HG02943 (cell line): ENCODE data around the gene FAHD2A.
"Not testable (repeated sequence)": the region's sequence is repeated elsewhere in the genome, so short reads cannot be mapped to it uniquely, and the experiment has no call there.

Experiments
- ATAC-seq: cut with Tn5 transposase; IDR thresholded peaks from one replicate; pipeline ENCODE4 v1.9.1; 2021; ENCODE audit warnings: mild to moderate bottlenecking, low read depth, moderate library complexity; ENCODE audit not compliant: unreplicated experiment

FAHD2A gene

DNA sequence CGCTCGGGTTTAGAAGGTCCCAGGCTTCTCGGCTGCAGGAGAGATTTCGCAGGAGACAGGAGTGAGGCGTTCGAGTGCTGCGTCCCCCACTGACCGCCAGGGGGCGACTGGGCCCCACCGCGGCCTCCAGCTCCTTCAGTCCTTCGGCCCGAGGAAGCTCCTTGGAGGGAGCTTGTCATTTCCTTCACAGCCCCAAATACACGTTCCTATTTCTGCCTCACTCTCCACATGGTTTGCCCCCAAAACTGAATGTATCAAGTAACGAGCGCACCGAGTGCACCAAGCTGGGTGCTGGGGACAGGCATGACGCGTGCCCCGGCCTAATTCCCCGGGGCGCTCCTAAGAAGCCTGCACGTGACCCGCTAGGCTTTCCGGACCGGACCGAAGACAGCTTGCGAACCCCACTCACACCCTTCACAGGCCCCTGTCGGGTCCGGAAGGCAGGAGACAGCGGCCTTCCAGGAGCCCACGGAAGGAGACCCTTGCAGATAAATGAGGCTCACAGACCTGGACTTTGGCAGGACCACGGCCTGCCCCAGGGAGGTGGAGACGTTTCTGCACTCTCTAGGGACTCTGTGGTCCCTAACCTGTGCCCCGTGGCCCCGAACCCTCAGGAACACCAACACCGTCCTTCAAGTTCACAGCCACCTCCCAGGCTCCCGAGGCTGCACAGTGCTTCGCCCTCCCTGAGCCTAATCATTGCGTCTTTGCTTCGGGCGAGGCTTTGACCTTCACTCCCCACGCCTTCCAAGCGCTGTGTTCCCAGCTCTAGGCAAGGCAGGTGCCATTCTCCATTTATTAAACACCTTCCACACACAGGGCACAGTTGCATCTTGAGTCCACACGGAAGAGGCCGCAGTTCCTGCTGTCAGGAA lies 13.0 kb upstream of the FAHD2A start:
- ATAC-seq, result no peak

DNA sequence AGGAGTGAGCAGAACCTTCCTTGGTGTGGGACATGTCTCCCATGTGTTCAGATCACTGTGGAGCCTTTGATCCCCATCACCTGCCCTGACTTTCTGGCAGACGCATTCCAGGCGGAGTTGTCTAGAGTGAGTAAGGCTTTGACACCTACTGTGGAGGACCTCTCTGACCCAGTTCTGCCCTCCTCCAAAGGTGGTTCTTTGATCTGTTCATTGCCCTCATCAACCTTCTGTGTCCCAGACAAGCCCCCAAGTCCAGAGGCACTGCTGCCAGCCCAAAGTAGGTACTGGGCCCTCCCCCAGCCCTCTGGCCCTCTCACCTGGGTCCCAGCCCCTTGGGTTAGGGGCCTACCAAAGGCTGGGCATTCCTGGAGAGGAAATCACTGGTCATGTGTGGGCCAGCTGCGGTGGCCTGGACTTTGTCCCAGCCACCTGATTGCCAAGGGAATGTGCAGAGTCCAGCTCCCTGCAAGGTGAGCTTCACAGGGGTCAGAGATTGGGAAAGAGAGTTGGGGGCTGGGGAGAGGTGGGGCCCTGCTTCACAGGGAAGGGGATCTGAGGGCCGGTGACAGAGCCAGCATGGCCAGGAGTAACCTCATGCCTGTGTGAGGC lies 12.1 kb upstream of the FAHD2A start:
- ATAC-seq, result no peak

DNA sequence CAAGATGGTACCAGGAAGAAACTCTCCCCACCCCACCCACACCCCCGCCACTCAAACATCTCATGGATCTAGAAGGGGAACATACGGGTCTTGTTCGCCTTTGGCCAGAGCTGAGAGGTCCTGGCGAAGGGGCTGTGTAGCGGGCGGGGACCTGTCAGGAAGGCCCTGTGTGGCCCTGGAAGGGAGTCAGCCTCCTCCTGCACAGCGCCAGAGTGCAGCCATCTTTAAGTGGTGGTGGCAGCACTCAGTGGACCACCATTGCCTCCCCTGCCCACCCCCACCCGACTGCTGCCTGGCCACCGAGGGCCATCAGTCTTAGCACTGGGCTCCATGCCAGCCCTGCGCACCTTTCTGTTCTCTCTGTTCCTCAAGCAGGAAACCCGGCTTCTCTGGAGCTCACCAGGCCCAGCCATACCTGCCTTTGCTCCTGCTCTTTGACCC lies 11.6 kb upstream of the FAHD2A start:
- no peak for ATAC-seq

DNA sequence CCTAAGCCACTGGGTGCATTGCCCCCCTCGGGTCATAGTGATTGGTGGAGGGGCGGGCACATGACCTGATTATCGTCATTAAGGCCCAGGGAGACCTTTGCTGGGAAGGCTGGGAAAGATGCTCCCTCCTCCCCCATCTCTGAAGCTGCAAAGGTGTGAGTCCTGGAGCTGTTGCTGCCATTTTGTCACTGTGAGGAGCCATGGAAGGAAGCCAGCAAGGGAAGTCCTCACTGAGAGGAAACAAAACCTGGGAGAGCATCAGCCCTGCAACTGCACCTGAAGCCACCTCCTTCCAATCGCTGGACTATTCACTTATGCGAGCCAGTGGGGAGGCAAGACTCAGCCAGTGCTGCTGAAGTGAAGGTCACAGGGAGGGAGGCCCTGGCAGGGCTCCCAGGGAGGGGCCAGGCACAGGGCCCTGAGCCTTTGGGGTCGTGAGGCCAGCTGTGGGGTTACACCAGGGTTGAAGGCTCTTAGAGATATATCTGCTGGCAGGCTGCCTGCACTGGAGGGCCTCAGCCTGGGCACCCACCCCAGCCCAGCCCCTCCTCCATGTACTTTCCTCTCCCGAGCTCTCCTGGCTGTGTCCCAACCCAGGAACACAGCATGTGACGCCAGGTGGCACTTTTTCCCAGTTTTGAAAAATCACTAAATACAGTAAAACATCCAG lies 10.7 kb upstream of the FAHD2A start:
- no peak for ATAC-seq

DNA sequence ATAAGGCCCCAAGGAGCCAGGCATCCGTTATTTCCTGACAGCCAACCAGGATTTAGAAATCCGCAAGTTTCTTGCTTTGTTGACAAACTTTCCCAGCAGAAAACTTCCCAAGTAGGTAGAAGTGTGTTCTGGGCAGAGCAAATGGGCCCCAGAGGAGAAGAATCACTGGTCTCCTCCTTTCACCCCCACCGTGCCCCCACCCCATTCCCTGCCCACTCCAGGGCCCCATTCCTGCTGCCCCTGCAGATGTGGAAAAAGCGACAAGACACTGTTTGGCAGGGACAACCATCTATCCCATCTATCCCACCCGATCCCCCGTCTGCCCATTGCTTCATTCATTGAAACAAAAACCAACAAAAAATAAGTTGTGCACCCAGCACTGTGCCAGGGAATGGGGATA lies 10.2 kb upstream of the FAHD2A start:
- no peak for ATAC-seq

DNA sequence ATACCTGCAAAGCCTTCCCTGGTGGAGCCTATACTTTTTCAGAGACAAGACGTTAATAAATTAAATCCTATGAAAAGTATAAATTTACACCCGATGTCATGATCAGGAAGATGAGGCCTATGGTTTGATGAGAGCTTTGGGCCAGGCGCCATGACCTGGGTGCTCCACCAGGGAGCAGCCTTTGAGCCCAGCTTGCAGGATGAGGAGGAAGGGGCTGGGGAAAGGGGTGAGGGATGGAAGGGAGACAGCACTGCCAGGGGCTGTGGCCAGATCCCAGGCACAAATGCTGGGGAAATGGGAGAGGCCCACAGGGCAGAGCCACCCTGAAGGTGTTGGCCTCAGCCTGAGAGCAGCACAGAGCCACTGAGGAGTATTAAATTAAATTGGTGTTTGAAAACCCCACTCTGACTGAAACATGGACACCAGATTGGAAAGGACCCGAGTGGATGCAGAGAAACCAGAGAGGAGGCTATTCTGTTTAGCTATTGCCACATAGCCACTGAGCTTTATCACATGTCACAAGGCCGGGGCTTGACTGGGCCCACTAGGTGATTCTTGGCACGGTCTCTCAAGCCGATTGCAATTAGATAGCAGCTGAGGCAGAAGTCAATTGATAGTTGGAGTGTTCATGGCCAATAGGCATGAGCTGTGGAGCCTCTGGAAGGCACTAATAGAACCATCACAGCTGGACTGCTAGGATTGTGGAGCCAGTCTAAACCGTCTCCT lies 9.6 kb upstream of the FAHD2A start:
- ATAC-seq, result no peak

DNA sequence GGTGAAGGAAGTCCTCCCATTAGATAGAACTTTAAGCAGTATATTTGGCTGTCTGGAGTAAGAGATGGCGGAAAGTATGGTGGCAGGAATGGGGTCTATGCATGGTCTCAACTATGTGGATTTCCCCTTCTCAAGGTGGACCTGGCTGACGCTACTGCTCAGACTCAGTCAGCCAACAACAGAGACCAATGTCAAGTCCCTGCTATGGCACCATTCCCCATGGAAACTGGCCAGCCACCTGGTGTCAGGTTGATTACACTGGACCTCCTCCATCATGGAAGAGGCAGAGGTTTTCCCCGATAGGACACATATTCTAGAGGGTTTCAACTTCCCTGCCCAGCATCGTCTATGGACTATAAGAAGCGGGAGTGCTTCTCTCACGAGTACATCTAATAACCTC lies 8.6 kb upstream of the FAHD2A start:
- no peak for ATAC-seq

DNA sequence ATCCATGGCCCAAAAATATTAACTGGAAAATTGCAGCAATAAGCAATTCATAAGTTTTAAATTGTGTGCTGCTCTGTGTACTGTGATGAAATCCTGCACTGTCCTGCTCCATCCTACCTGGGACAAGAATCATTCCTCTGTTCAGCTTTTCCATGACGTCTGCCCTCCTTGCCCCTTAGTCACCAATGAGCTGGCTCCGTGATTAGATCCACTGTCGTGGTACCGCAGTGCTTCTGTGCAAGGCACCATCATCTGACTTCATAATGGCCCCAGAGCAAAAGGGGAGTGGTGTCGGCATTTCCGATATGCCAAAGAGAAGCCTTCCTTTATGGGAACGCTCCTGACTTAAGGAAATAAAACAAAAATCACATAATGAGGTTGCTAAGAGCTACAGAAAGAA lies 3.4 kb upstream of the FAHD2A start:
- ATAC-seq, result no peak

DNA sequence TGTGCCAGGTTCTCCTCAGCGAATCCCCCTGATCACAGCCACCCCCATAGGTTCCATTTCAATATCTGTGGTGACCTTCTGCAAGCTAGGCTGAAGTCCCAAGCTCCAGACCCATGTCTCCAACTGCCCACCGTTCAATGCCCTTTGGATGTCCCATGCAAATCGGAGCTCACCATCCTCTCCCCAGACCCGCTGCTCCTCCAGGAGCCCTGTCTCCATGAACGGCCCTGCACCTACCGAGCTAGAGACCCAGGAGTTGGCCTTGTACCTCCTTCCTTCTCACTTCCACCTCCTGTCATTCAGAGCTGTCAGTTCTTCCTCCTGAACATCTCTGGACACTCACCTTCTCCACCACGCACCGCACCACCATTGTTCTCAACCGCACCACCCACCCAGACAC lies 1.0 kb upstream of the FAHD2A start:
- no peak for ATAC-seq

DNA sequence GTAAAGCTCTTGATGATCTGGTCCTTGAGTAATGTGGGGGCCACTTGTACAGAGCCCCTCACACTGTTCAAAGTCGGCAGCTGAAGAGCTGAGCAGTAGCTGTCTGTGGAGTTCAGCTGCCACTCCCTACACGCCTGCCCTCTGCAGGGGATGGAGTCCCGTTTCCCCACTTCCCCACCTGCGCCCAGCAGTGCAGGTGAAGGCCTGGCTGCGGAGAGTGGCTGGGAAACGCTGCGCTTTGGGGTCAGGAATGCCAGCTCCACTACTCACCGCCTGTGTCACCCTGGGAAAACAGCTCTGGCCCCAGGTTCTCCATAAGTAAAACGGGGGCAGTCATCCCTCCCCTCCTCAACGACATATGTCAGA lies 521 bp upstream of the FAHD2A start:
- ATAC-seq, result peak; percentile 24

DNA sequence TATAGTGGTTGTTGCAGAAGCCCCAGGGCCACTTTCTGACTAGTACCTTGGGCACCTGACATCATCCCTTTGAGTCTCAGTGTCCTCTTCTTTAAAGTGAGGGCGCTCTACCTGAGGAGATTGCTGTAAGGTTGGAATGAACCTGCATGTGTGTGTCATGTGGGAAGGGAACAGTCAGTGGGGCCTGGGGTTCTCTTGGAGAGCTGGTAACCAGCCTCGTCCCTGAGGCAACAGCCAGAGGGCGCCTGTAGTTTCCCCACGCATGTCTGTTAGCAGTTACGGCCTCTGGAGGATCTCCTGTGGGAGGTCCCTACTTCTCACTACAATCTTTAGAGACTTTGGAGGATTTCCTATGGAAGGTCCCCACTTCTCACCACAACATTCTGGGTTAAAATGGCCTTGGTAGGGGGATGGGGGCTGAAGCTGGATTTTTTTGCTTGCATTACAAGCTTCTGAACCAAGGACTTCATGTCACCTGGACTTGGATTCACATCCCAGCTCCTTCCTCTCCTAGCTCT lies 755 bp downstream of the FAHD2A start:
- ATAC-seq, result not testable (repeated sequence)

DNA sequence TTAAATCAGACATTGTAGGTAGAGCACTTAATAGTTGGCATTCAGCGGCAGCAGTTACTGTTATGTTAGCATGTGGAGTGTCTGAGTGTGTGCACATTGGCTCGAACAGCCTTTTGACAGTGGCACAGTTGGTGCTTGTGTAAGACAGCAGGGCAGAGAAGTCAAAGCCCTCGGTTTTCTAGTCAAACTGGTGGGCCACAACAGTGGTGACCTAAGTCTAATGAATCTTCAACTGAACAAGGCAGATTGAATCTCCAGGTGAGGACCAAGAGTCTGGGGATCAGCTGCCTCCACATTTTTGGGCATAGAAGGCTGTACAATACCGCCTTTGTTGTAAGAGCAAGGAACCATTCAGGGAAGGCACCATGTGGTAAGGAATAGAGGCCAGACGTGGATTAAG lies 1.3 kb downstream of the FAHD2A start:
- ATAC-seq, result not testable (repeated sequence)

DNA sequence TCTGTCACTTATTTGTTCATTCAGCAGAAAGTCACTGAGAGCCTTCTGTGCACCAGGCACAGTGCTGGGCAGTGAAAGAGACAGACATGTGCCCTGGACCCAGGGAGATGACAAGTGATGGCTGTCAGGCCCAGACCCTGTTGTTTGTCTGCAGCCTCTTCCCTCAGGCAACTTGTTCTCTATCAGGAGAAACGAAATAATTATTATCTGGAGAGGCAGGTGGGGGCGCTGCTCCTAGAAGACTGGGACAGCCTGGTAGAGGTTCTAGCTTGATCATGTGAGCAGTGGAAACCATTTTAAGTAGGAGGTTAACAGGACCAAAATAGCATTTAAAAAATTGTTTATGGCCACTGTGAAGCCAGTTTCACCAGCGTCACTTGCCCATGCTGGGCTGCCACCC lies 2.2 kb downstream of the FAHD2A start:
- ATAC-seq, result not testable (repeated sequence)

DNA sequence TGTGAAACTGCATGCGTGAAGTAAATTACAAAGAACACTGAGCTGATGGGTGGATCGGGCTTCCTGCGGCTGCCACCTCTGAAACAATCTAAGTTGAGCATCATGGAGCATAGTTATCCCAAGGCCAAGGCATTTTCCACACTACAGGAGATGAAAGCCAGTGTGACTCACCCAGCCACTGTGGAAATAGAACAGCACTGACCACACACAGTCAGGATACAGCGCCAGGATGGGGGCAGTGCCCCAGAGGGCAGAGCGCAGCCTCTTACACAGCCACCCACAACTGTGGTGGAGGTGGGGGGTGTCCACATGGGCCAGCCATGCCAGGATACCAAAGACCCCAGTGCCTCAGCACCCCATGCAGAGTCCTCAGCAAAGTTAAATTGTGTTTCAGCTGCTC lies 8.7 kb downstream of the FAHD2A start:
- not testable (repeated sequence) for ATAC-seq

DNA sequence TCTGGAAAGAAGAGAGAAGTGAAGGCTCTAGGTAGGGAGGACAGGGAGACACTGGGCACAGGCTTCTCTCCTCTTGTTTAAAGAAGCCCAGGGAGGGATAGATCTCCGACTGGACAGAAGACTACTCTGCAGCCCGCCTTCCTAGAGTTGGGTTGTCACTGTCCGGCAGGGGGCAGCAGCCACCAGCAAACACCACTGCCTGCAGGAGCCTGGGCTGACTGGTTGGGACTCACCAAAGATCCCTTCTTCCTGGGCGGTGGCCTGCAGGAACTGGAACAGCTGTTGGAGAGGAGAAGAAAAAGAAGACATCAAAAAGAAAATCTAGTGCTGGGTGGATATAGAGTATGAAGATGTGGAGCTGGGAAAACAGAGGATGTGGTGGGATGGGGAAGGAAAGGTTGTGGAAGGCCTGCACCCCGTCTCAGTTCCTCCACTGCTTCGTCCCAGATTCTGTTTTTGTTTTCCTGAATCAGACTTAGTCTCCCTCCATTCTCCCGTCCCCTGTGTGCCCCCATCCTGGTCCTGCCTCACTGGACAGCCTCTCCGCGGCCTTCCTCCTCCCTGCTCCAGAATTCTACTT lies 11.6 kb downstream of the FAHD2A start:
- ATAC-seq, result peak; percentile 81

DNA sequence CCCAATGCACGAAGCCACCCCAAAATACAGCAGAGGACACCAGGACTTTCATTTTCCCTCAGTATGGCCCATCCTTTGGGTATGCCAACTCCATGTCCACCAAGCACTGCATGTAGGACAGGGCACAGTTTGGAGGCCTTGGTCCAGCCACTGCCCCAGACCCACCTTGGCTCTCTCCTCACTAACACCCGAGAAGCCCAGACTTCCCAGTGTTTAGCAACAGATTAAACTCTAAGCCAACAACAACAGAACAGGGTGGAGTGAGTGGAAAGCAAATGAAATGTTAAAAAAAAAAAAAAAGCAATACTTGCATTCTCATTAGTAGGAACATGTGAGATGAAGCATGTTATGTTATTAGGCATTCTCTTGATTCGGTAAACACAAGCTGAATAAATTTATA lies 12.6 kb downstream of the FAHD2A start:
- not testable (repeated sequence) for ATAC-seq

DNA sequence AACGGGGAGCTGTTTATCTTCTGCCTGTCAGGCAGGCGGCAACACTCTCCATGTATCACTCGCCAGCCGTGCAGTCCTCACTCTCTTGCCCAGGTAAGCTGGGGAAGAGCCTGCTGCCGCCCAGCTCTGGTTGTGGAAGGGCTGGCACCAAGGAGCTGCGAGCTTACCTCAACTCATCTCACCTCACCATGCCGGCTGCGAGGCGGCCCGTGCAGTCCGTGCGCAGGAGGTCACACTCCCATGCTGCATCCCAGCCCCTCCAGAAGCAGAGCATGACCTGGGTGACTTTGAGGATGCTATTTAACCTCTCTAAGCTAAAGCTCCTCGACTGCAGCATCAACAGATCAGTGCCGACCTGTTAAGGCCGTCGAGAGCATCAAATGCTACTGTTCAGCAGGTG lies 13.1 kb downstream of the FAHD2A start:
- not testable (repeated sequence) for ATAC-seq

DNA sequence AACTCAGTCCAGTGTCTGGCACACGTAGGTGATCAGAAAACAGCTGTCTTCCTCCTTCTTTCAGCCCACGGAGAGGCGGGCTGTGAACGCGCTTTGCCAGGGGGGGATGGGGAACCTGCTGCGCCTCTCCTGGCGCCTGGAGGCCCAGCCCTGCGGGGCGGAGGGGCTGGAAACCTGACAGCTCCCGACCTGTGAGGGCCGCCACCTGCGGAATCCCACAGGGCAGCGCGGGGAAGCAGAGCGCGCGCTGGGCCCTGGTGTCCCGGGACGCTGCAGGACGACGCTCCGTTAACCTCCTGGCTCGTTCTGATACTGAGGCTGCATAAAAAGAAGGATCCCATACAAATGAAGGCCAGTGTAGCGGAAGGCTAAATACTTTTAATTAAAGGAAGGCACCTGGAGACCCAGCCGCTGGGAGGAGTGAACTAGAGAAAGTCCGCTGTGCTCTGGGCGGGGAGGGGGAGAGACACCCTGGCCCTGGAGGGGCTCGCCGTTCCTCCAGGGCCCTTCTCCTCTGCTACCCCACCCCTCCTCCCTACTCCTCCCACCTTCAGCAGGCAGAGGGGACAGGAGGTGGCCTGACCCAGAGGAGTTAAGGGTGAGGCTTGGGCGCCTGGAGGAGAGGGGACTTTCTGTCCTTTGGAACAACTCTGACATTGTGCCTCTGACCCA lies 24.8 kb downstream of the FAHD2A start:
- not testable (repeated sequence) for ATAC-seq

DNA sequence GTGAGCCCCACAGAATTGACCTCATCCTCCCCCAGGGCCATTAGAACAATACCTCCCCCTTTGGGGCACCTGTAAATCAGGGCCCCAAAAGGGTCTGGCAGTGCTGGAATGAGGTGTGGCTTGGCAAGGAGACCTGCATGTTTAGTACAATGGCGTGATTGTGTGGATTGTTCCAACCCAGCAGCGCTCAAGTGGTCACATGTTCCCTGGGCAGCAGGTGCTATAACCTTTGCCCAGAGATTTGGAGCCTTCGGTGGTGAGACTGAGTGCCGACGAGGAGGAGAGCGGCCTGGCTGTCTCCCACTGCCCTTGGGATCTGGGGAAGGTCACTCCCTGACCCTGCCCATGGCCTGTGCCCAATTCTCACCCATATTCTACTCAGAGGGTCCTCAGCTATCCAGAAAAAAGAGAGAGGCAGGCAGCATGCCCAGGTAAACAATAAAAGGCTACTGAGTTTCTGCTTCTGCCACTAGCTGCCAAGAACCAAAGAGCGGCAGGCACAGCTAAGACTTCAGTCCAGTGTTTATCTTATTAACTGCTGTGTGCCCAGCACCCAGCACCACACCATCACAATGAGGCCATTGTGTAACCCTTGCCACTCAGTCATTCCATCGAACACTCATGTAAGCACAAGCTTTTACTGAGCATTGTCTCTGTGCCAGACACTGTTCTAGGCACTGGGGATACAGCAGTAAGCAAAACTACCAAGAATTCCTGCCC lies 27.4 kb downstream of the FAHD2A start:
- not testable (repeated sequence) for ATAC-seq
